Lung (tissue), 12 donors: ENCODE results near the gene ARHGAP10. TPM values are rescaled to one million over a fixed set of nuclear protein-coding genes. Genes with fewer than 3 reads are reported as not detected.

ENCODE experiments used
- ATAC-seq: fragments of 200-7000 bp; cut with Tn5 transposase; one replicate; pipeline ENCODE4 v1.9.1; 2020; ENCODE audit warnings: moderate number of reproducible peaks; ENCODE audit not compliant: insufficient read depth, low FRiP score
- DNase-seq, 3 donors: peaks; one replicate each; pipeline ENCODE4 v3.0.0-alpha.2; 2013 to 2017
- H3K27ac ChIP-seq, 2 donors: one replicate each; pipeline ENCODE4 v1.5.1; 2013; ENCODE audit warnings: mild to moderate bottlenecking in 2 of 2, moderate library complexity in 2 of 2, control low read depth in 1 of 2, inconsistent platforms in 1 of 2, low read depth in 1 of 2, low read length in 1 of 2
- H3K27me3 ChIP-seq, 3 donors: one replicate each; pipeline ENCODE4 v1.5.1; 2013; ENCODE audit warnings: low read length in 2 of 3; ENCODE audit not compliant: control insufficient read depth in 3 of 3, insufficient read depth in 3 of 3
- H3K36me3 ChIP-seq, 4 donors: one replicate each; pipeline ENCODE4 v1.5.1; 2013; ENCODE audit warnings: low read length in 4 of 4, mild to moderate bottlenecking in 1 of 4, moderate library complexity in 1 of 4; ENCODE audit not compliant: control insufficient read depth in 4 of 4, insufficient read depth in 4 of 4
- H3K4me1 ChIP-seq, 5 donors: one replicate each; pipeline ENCODE4 v1.5.1; 2013; ENCODE audit warnings: low read length in 5 of 5, mild to moderate bottlenecking in 2 of 5, moderate library complexity in 1 of 5; ENCODE audit not compliant: control insufficient read depth in 5 of 5, insufficient read depth in 5 of 5
- H3K4me3 ChIP-seq: one replicate; pipeline ENCODE4 v1.5.1; 2013; ENCODE audit warnings: mild to moderate bottlenecking, control low read depth, moderate library complexity
- H3K9ac ChIP-seq, 2 donors: one replicate each; pipeline ENCODE4 v1.5.1; 2013; ENCODE audit warnings: low read length in 2 of 2, control low read depth in 1 of 2; ENCODE audit not compliant: insufficient read depth in 1 of 2
- H3K9me3 ChIP-seq, 4 donors: one replicate each; pipeline ENCODE4 v1.5.1; 2013; ENCODE audit warnings: low read length in 3 of 4, mild to moderate bottlenecking in 1 of 4, moderate library complexity in 1 of 4; ENCODE audit not compliant: control insufficient read depth in 4 of 4, insufficient read depth in 3 of 4
- CTCF ChIP-seq: IDR thresholded peaks from 2 replicates; pipeline ENCODE4 v1.5.1; 2012; ENCODE audit warnings: mild to moderate bottlenecking; ENCODE audit errors: control extremely low read depth, extremely low read depth
- WGBS, 2 donors: extraction: QIAGEN DNeasy Blood & Tissue Kit; methylation state at CpG; one replicate each; pipeline ENCODE4 v1.1.7; 2013; 5-methylcytosine and 5-hydroxymethylcytosine counted together
- polyA plus RNA-seq, 2 donors: library from polyadenylated mRNA; stranded (reverse); fragments of 200-250 nt; gene quantifications; one replicate each; pipeline ENCODE4 v1.2.1, GENCODE V29; 2013
- total RNA-seq, 2 donors: library from RNA; depleted of rRNA in 1 of 2; stranded (reverse); fragments of >200 nt in 1 of 2; gene quantifications; one replicate each; pipeline ENCODE4 v1.2.1, GENCODE V29; 2014 to 2021
- donor health status: control.
- donor health status: control.
- donor health status: Bipolar disorder and iron deficiency.
- donor health status: healthy.
- donor health status: DM: yes; HTN: yes; CAD: no.

The ARHGAP10 gene
- total and polyA plus RNA-seq, 4 donors = 9.1 to 25.0 (median 17.5) TPM

GRCh38 chr4:148092316-148093014, 360.6 kb downstream of the ARHGAP10 start:
- Histone ChIP-seq H3K27ac (no peak overlapping the region), H3K4me1 (peaks cover 0 to 10% (median 0%) of the 10 kb centered on the region in 5 donors), H3K36me3 (peaks cover 0 to 10% (median 0%) of the 10 kb centered on the region in 4 donors), H3K4me3 (no peak overlapping the region), H3K9ac (no peak overlapping the region), H3K27me3 (no peaks in the 10 kb centered on the region), H3K9me3 (no peaks in the 10 kb centered on the region)
- DNase-seq = no peak
- no peak for TF ChIP-seq CTCF
- 96% methylated on average over 11 of the region's 11 CpGs for WGBS, 2 donors
- no peak for ATAC-seq

- TF ChIP-seq CTCF = no peak
- no peak overlapping the region for H3K9ac ChIP-seq
- no peaks in the 10 kb centered on the region for H3K9me3 ChIP-seq
- H3K36me3 ChIP-seq = peaks cover 0 to 10% (median 0%) of the 10 kb centered on the region in 4 donors
- peaks cover 0 to 10% (median 0%) of the 10 kb centered on the region in 5 donors for H3K4me1 ChIP-seq
- no peaks in the 10 kb centered on the region for H3K27me3 ChIP-seq
- ATAC-seq (no peak), DNase-seq (no peak)
- H3K27ac ChIP-seq = no peak overlapping the region
- WGBS, 2 donors = 96 to 98% methylated on average over 5 of the region's 5 CpGs
- no peak overlapping the region for H3K4me3 ChIP-seq
These were observed 361.2 kb downstream of the ARHGAP10 start for GRCh38 chr4:148093065-148093464.

- H3K9me3 ChIP-seq = no peaks in the 10 kb centered on the region
- no peak for TF ChIP-seq CTCF
- no peak for ATAC-seq
- no peak overlapping the region for H3K9ac ChIP-seq
- DNase-seq = no peak
- no peaks in the 10 kb centered on the region for H3K27me3 ChIP-seq
- no peak overlapping the region for H3K27ac ChIP-seq
- WGBS, 2 donors = 96 to 100% methylated on average over 1 of the region's 1 CpG
- no peak overlapping the region for H3K4me3 ChIP-seq
- peaks cover 0 to 9% (median 0%) of the 10 kb centered on the region in 4 donors for H3K36me3 ChIP-seq
- H3K4me1 ChIP-seq = peaks cover 0 to 10% (median 0%) of the 10 kb centered on the region in 5 donors
These were observed 362.3 kb downstream of the ARHGAP10 start for GRCh38 chr4:148094149-148094548.
